ENCODE data around the gene BIRC5.
"Not testable (repeated sequence)": the region's sequence is repeated elsewhere in the genome, so short reads cannot be mapped to it uniquely, and the experiment has no call there.

Gene BIRC5

DNA sequence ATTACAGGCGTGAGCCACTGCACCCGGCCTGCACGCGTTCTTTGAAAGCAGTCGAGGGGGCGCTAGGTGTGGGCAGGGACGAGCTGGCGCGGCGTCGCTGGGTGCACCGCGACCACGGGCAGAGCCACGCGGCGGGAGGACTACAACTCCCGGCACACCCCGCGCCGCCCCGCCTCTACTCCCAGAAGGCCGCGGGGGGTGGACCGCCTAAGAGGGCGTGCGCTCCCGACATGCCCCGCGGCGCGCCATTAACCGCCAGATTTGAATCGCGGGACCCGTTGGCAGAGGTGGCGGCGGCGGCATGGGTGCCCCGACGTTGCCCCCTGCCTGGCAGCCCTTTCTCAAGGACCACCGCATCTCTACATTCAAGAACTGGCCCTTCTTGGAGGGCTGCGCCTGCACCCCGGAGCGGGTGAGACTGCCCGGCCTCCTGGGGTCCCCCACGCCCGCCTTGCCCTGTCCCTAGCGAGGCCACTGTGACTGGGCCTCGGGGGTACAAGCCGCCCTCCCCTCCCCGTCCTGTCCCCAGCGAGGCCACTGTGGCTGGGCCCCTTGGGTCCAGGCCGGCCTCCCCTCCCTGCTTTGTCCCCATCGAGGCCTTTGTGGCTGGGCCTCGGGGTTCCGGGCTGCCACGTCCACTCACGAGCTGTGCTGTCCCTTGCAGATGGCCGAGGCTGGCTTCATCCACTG is at the start of gene BIRC5:
TSS of gene BIRC5 (plus strand) at position 238 of the 690 bp plus-strand sequence. CDS start at position 302, 64 bp downstream.
- peak; percentile 70 to 90 (median 87) for DNase-seq

DNA sequence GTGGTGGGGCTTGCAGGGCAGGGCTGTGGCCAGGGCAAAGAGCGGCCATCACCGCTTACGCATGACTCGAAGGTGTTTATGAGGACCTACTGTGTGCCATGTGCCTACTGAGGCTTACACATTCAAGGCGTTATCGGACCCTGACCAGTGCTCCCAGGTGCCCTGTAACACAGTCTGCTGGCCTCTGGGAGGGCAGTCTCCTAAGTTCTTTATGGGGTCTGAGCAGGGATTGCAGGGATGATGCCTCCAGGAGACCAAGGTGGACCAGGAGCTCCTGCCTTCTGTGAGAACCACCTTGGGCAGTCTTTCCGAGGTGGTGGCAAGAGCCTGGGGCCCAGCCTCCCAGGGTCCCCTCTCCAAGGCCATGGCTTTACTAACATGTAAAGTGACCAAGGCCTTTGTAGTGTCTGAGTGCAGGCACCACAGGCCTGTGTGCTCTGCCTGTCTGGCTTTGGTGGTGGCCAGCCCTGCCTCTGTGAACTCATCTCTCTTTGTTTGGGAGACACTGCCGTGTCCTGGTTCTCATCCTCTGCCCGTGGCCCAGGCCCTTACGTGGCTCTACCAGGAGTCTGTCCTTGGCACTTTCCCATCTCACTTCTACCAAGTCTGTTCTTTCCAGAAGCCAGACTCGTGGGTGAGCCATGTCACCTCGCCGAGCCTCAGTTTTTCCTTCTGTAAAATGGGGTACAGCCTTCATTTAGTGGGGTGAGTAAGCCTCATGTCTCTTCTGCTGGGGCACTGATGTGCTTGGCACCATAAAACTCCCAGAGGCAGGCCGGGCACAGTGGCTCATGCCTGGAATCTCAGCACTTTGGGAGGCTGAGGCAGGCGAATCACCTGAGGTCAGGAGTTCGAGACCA is 49.1 kb upstream of the BIRC5 start:
- no peak for DNase-seq

DNA sequence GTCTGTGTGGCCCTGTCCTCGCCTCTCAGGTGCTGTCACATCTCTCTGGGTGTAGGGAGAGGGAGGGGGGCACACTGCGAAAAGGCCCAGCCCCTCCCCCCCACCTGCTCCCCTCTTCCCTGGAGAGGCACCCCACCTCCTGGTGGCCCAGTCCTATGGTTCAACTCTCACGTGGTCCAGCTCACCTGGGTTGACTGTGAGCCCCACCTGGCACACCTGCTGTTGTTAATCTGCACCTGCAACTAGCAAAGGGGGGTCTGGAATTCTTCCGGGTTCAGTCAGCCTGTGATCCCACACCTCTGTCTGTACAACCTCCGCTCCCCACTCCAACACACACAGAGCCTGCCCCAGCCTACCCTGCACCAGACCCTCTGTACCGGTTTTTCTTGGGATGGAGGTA is 47.6 kb upstream of the BIRC5 start:
- no peak for DNase-seq

DNA sequence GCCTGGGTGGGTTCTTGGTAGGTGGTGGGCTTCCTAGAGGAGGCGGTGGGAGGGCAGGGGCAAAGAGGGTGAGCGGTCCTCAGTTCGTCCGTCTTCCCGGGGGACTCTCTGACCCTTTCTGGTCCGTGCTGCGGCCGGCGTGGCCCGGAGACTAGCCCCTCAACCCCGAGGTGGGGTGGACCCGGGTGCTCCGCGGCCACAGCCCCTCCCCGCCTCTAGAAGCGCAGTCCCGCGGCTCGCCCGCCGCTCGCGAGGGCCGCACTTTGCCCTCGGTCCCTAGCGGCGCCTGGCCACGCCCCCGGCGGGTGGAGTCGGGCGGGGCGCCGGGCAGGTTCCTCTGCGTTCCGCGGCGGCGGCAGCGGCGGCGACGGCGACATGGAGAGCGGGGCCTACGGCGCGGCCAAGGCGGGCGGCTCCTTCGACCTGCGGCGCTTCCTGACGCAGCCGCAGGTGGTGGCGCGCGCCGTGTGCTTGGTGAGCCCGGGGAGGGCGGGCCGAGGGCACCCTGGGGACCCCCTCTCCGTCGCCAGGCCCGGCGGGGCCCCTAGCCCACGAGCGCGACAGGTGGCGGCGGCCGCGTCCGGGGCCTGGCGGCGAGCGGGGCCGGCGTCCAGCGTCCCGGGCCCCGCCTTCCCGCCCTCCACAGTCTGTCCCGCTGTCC is 45.7 kb upstream of the BIRC5 start, which contains the start of gene SYNGR2:
TSS of gene SYNGR2 (plus strand) at position 340 of the 661 bp plus-strand sequence. CDS start at position 376, 36 bp downstream.
- DNase-seq: peak; percentile 69 to 87 (median 77)

DNA sequence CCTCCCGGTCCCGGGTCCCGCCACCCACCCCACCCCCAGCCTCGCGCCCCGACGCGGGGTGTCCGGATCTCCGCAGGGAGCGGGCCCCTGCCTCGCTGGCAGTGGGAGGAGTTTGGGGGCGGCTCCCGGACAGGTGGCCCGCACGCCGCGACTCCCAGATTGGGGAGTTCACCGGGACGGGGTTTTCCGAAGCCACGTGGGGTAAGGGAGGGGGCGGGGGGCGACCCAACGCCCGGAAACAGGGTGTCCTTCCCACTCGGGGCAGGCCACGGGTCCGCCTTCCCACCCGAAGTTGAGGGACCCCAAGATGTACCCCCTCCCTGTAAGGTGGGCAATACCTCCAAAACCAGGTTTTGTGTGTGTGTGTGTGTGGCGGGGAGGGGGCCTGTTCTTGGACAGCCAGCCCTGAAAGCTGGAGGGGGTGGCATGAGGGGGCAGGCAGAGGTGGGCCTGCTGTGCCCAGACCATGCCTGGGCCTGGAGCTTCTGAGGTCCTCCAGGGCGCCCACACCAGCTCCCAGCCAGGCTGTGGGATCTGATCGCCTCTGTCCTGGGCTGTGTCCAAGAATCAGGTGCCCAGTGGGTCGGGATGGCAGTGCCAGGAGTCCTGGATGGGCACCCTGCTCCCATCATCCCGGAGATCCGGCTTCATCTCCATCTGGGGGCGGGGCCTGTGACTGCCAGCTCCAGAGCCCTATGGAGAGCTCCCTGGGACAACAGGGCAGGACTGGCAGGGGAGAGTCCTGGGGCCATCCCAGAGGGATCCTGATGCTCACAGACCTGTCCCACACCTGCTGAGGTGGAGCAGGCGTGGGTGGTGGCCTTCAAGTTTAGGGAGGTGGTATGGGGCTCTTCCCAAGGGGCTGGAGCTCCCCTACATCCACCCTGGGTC is 44.9 kb upstream of the BIRC5 start:
- peak in 3 of 6 experiments; percentile 46 to 65 (median 59) for DNase-seq

DNA sequence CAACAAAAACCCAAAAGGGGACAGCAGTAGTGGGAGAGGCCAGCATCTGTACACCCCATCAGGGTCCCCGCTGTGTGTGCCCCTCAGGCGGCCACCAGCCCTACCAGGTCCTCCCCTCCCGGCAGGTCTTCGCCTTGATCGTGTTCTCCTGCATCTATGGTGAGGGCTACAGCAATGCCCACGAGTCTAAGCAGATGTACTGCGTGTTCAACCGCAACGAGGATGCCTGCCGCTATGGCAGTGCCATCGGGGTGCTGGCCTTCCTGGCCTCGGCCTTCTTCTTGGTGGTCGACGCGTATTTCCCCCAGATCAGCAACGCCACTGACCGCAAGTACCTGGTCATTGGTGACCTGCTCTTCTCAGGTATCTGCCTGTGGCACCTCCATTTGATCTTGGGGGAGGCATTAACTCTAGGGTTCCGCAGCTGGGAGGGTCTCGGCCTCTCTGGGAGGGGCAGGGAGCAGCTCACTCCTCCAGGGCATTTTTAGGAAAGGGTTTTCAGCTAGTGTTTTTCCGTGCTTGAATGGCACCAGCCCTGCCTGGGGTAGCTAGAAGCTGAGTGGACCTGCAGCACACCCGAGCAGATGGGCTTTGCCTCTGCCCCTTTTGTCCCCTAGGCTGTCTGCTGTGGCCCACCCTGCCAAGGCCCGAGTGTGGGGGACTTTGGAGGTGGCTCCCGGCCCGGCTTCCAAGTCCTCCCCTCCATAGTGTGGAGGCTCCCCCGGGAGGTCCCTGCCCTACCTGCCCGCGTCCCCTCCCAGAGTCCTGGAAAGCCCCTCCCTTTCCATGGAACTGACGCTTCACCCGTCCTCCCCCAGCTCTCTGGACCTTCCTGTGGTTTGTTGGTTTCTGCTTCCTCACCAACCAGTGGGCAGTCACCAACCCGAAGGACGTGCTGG is 43.1 kb upstream of the BIRC5 start:
- DNase-seq: no peak

DNA sequence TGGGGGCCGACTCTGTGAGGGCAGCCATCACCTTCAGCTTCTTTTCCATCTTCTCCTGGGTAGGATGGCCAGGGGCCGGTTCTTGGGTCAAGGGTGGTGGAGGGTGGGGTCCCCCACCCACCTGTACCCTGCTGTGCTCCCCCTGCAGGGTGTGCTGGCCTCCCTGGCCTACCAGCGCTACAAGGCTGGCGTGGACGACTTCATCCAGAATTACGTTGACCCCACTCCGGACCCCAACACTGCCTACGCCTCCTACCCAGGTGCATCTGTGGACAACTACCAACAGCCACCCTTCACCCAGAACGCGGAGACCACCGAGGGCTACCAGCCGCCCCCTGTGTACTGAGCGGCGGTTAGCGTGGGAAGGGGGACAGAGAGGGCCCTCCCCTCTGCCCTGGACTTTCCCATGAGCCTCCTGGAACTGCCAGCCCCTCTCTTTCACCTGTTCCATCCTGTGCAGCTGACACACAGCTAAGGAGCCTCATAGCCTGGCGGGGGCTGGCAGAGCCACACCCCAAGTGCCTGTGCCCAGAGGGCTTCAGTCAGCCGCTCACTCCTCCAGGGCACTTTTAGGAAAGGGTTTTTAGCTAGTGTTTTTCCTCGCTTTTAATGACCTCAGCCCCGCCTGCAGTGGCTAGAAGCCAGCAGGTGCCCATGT is 42.3 kb upstream of the BIRC5 start:
- not testable (repeated sequence) for DNase-seq

DNA sequence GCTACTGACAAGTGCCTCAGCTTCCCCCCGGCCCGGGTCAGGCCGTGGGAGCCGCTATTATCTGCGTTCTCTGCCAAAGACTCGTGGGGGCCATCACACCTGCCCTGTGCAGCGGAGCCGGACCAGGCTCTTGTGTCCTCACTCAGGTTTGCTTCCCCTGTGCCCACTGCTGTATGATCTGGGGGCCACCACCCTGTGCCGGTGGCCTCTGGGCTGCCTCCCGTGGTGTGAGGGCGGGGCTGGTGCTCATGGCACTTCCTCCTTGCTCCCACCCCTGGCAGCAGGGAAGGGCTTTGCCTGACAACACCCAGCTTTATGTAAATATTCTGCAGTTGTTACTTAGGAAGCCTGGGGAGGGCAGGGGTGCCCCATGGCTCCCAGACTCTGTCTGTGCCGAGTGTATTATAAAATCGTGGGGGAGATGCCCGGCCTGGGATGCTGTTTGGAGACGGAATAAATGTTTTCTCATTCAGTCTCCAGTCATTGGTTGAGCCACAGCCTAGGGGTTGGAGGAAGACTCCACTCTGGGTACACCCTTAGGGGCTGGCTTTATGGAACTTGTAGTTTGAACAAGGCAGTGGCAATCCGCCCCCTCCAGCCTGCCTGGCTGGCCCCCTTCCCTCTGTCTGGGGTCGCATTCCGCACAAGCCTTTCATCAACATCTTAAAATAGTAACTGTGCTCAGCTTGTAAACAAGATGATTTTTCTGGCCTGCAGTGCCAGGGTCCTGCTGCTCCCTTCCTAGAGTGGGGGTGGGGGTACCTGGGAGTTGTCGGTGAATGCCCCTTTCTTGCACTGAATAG is 41.6 kb upstream of the BIRC5 start:
- no peak for DNase-seq

DNA sequence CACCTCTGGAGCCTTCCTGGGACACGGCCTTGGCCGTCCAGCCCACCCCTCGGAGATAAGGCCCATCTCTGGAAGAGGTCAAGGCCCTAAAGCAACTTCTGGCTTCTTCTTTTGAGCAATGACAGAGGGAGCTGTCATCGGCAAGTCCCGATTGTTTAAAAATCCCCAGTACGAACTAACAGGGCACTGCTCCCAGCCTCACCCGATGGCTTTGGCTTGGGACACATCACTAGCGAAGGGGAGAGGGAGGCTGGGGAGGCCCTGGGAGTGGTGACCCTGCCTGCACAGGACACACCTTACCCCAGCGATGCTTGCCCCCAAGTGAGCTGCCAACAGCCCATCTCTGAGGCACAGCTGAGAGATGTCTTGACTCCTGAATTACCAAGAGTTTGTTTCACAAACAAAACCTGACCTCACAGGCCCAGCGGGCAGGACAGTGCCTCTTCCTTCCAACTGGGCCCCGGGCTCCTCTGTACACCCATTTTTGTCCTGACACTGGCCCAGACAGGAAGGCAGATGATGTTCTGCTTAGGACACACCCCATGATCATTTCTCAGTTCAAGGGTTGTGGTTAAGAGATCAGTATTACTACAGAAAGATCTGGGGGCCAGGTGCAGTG is 40.8 kb upstream of the BIRC5 start:
- peak in 2 of 6 experiments; percentile 27 to 49 for DNase-seq

DNA sequence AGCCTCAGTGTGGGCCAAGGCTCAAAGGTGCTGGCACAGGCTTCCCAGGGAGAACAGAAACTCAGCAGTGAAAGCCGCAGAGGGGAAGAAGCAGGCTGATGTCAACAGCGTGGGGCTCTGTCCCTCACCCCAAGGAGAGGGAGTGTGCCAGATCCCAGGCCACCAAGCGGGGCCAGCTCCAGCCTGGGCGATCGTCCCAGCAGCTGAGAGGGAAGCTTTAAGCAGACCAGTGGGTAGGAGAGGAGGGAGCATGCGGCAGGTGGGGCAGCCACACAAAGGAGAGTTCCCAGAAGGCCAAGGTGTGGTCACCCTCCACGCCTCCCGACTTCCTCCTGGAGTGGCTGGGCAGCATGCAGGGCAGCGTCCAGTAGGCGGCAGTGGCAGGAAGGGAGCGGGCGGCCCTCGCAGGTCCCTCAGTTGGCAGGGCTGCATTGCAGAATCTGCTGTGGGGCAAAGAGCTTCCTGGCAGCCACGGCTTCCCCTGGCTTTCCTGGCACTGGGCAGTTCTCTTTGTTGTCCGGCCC is 39.6 kb upstream of the BIRC5 start:
- no peak for DNase-seq

DNA sequence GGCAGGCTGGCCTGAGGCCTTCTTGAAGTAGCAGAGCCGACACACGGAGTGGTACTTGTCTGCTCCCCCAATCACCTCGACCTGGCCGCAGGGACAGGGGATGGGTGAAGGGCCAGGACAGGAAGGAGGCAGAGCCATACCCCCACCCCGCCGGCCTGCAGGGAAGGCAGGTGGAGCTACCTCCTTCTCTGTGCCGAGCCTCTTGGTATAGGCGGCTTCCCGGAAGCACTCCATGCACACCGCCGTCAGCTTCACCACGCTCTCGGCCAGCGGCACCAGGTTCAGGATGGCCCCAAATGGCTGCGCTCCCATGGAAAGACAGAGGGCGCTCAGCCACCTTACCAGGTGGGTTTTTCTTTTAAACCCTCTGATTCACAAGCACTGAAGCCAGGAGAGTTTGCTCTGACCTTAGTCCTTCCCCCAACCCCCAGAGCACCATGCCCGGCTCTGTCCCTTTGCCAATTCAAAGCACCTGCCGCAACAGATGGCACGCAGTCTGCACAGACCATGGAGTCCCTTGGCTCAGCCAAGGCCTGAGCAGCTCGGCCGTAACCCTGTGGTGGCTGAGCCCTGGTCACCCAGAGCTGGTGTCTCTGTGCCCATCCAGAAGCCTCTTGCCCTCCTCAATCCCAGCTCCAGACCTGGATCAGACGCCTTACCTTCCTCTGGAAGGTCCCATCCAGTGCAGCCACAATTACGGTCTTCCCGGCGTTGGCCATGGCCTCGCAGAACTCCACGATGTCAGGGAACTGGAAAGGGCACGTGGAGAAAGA is 39.0 kb upstream of the BIRC5 start:
- DNase-seq: no peak

DNA sequence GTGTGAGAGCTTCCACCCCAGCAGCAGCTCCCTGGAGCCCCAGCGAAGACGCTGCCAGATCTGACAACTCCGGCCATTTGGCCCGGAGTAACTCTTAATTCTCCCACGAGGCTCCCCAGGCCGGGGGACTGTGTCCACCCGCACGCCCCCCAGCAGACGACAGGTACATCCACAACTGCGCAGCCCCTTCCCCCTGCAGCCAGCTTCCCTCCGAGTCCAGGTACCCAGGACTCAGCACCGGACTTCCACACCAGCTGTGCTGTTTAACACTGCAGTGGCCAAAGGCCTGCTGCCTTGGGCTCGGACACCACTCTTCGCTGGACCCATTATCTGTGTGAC is 38.4 kb upstream of the BIRC5 start:
- DNase-seq: no peak

DNA sequence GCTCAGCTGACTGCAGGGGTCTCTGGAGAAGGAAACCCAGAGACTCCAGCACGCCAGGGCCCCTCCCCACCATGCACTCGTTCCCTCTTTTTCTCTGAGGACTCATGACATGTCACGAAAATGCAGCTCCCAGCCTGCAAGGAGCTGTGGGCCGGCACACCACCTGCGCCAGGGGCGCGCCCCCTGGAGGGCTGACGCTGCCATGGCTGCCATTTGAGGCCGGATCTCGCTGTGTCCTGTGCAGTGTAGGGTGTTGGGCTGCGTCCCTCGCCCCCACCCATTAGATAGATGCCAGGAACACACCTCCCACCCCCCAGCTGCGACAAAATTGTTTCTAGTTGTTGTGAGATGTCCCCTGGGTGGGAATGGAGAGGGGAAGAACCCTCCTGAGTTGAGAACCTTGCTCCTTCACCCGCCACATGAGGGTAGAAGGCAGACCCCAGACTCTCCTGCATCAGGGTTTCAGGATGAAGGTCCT is 37.5 kb upstream of the BIRC5 start:
- DNase-seq: peak; percentile 46 to 82 (median 68)

DNA sequence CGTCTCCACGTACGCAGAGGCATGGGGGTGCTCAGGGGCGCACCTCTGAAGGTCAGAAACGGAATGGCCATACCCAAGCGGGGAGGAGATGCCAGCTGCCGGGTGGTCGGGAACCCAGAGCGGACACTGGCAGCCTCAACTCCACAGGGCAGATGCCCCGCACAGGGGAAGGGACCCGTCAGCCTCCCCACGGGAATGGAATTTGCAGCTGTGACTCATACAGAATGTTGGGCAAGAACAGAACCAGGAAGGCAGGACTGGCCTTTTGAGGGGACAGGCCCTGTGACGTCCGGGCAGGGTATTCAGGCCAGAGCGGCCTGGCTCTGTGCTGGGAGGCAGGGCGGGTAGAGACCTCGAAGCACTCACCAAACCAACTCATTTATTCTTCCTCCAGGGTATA is 34.7 kb upstream of the BIRC5 start:
- no peak for DNase-seq

DNA sequence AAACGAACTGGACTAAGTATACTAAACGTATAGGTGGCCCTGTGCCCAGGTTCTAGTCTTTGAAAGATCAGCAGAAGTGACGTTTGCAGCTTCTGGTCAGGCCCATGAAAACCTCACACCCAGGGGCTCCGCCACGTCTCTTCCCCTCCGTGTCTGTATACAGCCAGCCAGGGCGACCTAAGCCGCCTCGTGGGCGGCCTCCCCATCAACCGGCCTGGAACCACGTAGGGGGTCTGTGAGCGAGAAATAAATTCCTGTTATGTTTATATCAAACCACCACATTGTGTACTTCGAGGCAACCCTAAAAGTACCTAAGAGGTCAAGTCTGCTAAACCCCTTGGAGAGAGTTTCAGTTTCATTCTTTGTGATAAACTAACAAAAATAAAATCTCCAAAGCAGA is 34.0 kb upstream of the BIRC5 start:
- DNase-seq: no peak

DNA sequence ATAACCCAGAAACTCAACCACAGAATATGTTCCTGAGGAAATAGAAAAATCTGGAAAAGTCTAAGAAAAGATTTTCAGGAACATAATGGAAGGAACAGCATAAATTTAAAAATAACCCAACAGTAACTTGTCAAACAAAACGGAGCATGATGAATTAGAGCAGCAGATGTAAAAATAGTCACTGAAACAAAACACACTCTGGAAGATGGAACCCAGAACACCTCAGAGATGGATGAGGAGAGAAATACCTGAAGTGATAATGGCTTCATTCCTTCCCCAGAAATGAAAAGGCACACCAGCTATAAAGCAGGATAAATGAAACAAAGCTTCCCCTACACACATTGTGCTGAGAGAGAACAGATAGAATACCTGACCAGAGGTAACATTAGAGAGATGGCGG is 33.5 kb upstream of the BIRC5 start:
- no peak for DNase-seq

DNA sequence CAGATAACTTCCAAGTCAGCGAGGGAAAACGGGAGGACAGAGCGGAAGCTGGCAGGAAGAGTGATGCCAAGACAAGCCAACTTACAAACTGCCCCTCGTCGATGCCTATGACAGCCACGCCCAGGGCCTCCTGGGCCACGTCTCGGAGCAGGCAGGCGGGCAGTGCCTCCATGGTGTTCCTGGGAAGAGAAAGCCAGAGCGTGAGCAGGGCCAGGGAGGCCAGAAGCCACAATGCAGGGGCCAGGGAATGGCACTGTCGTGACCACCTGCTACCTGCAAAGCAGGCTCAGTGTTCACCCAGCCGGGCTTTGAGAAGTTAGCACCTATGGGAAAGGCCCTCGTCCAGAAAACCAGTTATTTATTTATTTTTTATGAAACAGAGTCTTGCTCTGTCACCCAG is 31.5 kb upstream of the BIRC5 start:
- no peak for DNase-seq

DNA sequence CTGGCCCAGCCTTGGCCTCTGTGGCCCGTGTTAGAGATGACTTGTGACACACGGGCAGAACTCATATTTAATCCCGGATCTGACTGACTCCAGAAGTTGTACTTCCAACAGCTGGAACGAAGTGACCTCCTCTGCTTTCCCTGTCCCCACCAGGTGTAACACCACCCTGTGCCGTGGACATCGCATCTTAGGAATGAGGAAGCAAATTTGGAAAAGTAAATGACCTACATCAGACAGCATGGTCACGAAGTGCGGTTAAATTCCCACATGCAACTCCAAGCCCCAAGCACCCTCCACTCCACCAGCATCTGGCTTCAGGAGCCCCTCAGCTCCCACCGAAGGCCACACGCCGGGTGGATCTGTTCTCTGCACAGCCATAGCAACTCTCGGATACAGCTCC is 30.1 kb upstream of the BIRC5 start:
- DNase-seq: no peak
